GM18858 (cell line): Measurements from ENCODE around the gene IL1RL2.

Source experiments
- ATAC-seq: cut with Tn5 transposase; IDR thresholded peaks from one replicate; pipeline ENCODE4 v1.9.1; 2021; ENCODE audit not compliant: unreplicated experiment

Gene IL1RL2

DNA sequence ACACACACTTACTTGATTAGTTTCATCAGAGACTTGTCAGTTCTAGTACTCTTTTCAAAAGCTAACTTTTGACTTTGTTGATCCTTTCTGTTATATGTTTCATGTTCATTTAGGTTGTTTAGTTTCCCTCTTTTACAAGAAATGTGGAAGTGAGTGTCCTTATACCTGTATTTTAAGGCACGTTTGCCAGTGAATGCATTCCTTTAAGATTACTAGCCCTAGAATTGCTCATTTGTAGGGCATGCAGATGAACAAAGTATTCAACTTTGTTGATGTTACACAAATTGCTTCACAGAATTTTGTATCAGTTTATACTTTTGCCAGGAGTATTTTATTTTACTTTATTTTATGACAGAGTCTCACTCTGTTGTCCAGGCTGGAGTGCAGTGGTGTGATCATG is 6.3 kb downstream of the IL1RL2 start:
- ATAC-seq = no peak

DNA sequence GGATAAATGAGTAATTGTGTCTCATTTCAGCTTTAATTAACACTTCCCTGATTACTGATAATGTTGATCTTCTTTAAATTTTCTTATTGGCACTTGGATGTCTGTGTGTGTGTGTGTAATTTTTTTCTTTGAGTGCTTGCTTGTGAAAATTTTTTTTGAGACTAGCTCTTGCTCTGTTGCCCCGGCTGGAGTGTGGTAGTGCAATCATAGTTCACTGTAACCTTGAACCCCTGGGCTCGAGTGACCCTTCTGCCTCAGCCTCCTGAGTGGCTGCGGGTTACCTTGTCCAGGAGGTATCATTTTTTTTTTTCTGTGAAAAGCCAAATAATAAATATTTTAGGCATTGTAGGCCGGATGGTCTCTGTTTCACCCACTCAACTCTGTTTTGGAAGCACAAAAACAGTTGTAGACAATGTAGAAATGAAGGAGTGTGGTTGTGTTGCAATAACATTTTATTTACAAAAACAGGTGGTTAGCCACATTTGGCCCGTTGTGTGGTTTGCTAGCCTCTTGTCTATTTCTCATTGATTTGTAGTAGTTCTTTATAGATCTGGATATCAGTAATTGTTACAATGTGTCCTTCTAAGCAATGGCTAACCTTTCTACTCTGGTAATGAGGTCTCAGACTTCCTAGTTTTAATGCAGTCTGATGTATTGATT is 7.9 kb downstream of the IL1RL2 start:
- no peak for ATAC-seq

DNA sequence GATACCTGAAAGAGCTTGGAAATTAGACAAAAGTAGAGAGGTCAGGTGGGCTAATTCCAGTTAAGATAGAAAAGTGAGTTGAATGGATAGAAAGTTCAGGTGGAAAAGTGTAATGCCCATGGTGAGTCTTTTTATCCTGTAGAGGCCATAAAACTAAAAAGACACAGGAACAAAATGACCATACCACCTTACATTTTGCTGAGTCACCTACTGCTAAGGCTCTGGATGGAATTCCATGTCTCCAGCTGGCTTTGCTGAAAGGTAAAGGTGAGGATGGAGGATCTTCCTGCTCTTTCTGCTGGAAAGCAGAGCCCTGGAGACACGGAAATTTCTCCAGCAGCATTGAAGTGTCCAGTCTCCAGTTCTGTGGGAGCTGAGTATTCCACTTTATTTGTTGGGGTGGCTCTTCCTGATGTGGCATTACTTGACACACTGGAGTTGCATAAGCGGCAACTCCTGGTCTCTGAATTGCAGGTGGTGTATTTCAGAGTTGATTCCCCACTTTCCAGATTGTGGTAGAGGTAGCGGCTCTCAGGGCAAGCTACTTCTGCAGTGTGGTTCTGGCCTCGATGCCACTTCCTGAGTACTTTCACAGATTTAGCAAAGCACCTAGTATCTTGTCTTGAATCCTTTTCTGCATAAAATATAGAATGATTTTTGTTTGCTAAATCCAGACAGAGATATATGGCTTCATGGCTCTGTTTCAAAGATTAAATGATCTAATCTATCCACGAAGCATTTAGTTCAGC is 10.7 kb downstream of the IL1RL2 start:
- no peak for ATAC-seq

DNA sequence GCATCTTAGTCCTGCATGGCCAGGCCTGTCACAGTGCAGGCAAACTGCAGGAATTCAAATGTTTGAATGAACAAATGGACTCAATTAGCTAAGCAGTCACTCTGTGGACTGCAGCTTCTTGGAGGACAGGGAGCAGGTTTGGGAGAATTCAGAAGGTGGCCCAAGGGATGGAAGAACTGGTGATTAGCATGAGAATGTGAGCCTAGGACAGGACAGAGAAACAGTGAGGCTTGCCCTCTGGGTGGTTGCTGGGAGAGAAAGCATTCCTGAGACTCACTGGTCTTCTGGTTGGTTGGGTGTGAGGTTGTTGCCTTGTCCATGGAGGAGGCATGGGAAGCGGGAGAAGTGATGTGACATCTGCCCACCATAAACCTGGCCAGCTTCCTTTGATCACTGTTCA is 13.7 kb downstream of the IL1RL2 start:
- ATAC-seq = no peak

DNA sequence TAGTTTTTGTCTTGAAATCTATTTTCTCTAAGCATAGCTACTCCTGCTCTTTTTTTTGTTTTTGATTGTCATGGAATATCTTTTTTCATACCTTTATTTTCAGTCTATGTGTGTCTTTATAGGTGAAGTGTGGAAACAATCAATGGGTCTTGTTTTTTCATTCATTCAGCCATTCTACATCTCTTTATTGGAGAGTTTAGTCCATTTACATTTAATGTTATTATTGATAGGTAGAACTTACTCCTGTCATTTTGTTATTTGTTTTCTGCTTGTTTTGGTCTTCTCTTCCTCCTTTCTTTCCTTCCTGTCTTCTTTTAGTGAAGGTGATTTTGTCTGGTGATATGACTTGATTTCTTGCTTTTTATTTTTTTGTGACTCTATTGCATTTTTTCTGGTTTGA is 17.8 kb downstream of the IL1RL2 start:
- ATAC-seq = no peak

DNA sequence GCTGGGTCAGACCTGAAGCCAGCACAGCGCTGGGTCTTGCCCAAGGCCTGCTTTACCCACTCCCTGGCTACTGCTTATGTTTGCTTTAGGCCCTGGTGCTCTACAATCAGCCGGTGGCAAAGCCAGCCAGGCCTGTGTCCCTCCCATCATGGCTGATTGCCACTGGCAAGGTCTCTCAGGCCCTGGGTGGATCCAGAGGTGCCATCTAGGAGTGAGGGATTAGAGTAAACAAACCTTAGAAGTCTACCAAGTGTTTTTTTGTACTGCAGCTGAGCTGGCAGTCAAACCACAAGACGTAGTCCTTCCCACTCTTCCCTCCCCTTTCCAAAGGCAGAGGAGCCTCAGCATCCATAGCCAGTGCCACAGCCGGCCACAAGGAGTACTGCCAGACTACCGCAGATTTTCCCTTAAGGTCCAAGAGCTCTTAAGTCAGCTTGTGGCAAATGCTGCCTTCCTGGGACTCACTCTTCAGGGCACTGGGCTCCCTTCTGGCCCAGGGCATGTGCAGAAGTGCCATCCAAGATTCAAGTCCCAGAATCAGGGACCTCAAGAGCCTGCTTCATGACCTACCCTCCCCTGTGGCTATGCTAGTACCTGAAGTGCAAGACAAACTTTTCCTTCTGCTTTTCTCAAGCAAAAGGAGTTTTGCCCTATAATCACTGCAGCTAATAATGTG is 20.0 kb downstream of the IL1RL2 start:
- ATAC-seq = no peak

DNA sequence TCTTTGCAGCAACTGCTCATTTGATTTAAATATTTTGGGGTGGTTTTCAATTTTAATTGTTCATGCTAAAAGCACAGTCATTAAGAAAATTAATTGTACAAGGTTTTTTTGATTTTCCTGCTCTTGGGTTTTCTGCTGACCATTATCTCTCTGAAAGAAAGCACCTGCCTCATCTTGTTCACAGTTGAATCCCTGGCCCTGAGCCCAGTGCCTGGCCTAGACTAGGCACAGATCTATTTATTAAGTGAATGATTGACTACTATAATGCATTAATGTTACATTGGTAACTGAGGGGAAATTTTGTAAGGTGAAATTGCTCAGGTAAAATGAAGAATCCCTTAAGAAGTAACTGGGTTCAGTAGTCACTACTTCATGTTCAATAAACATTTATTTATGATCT is 22.0 kb downstream of the IL1RL2 start:
- no peak for ATAC-seq

DNA sequence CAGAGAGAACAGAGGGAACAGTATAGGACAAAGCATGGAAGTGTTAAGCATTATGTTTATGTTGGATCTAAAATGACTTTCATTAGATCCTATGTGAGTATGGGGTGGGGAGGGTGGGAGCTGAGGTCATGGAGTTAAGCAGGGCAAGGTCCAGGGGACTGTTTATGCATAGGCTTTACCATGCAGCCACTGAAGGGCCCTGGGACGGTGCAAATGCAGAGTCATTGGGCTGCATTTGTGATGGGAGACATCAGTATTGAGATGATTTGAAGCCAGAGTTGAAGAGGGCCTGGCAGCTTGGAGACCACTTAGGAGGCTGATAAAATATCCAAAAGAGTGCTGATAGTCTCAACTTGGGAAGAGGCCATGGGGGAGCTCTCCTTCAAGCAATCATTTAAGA is 22.7 kb downstream of the IL1RL2 start:
- ATAC-seq = no peak

DNA sequence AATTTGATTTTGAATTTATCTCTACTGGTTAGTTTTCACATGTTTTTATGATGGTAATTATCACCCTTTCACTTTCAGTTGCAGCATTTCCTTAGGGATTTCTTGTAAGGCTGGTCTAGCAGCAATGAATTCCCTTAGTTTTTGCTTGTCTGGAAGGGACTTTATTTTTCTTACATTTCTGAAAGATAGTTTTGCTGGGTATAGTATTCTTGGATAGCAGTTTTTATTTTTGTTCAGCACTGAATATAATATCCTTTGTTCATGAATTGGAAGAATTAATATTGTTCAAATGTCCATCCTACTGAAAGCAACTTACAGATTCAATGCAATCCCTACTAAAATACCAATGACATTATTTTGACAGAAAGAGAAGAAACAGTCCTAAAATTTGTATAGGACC is 30.2 kb downstream of the IL1RL2 start:
- no peak for ATAC-seq

DNA sequence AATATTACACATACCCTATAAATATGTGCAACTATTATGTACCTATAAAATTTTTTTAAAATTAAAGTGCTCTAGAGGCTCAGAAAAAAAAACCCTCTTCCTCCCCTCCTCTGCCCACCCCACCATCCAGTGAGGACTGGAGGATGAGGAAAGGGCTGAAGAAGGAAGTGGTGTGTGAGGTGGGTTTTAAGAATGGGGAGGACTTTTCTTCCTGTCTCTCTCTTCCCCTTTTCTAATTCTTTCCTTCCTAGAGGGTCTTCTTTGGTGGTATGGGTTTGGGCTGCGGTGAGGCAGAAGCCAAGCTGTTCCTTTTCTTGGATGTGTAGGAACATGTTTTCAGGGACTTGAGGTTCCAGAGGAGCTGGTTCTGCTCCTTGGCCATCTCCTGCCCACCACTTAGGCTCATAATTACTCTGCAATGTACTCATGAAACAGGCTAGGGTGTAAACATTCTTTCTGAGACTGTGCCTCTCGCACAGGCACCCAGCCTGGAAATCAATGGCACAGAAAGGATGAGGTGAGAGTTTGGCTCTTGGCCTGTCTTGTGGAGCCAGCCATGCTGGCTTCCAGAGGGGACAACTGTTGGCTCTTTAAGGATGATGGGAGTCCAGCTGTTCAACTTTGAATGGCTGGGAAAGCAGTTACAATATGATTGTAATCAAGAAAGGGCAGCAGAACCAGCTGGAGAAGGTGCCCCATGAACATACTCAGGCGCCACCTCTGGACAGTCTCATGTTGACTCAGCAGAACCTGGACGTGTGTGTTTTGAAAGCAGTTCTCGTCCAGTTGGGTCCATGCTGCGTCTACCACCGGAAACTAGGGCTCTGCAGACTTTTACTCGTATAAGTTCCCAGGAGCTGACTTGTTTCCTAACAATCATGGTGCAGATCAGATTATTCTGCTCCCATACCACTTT is 38.3 kb downstream of the IL1RL2 start:
- ATAC-seq = no peak

DNA sequence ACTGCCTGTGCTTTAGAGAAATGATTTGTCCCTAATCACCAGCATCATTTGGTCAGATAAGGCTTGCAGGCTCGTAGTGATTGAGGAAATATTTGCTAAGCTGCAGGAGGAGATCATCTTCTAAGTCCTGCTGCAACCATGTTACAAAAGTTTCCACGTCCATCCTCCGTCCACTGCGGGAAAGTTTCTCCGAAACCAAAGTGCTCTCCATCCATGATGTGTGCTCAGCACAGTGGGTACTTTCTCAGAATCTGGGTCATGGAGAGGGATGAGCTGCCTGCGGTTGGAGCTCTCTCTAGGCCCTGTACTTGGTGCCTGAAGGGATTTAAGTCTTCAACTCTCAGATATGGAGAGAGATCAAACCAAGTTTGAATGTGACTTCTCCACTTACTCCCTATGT is 39.3 kb downstream of the IL1RL2 start:
- no peak for ATAC-seq

DNA sequence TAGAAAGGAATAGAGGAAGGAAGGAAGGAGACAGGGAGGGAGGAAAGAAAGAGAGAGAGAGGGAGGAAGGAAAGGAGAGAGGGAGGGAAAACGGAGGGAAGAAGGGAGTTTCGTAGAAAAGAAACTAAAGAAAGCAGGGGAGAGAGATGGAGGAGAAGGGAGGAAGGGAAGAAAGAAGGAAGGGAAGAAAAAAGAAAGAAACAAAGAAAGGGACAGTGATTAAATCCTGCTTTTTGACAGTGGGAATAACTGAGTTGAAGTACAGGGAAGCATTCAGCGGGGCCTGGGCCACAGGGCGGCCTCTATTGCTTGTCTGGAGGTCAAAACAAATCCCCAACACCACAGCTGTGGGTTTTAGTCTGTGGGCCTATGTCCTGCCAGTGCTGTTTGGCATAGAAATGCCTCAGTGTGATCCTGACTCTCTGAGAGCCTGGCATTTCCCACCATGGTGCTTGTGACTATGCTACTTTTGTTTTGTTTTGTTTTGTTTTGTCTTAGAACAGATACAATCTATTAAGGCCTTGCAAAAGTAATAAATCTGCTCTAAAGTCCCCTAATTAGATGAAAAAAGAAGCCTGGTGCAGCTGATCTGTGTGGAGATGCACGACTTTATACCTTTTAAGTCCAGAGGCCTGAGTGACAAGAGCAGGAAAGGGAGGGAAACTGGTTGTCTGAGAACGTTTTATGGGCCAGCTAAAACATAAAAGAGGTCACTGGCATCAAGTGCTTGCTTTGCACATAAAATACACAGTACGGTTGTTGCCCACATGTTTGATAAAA is 40.0 kb downstream of the IL1RL2 start:
- no peak for ATAC-seq

DNA sequence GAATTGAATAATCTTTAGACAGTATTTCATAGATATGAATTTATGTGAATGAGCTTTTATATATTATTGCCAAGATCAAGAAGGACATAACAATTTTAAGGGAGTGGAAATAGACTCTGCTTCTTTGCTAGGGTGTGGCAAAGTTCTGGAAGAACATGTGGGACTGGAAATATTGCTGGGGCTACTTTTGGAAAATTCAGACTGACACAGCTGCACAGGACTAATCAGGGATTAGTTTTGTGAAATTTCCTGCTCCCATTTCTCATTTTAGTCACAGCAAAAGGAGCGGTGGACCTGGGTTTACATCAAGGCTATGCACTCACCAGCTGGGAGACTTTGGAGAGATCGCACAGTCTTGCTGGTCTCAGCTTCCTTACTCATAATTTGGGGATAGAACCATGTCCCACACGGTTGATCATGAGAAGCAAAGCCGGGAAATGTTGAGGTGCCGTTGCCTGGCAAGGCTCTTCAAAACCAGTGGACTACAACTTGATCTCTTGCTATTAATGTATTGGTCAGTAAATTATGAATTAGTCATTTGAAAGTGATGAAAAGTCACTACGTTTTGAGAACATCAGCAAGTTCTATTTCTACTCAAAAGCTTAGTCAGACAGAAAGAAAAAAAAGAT is 42.4 kb downstream of the IL1RL2 start:
- no peak for ATAC-seq

DNA sequence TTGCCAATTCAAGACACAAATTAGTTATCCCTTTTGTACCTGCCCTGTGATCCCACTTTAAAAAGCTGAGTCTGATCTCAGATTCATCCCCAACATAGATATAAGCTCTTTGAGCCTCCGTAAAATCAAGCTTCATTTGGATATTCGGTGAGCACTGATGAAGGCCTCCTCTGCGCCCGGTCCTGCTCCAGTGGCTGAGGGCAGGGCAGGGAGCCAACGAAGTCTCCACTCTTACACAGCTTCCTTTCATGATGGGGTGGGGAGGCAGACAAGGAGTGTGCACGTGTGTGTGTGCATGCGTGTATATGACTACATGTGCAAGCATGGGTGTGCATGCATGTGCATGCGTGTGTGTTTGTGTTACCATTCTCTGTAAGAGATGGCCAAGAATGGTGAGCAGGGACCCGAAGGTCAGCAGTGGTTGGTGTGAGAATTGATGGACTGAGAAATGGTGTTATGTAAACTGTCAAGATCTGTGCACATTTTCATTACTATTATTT is 43.6 kb downstream of the IL1RL2 start:
- no peak for ATAC-seq

DNA sequence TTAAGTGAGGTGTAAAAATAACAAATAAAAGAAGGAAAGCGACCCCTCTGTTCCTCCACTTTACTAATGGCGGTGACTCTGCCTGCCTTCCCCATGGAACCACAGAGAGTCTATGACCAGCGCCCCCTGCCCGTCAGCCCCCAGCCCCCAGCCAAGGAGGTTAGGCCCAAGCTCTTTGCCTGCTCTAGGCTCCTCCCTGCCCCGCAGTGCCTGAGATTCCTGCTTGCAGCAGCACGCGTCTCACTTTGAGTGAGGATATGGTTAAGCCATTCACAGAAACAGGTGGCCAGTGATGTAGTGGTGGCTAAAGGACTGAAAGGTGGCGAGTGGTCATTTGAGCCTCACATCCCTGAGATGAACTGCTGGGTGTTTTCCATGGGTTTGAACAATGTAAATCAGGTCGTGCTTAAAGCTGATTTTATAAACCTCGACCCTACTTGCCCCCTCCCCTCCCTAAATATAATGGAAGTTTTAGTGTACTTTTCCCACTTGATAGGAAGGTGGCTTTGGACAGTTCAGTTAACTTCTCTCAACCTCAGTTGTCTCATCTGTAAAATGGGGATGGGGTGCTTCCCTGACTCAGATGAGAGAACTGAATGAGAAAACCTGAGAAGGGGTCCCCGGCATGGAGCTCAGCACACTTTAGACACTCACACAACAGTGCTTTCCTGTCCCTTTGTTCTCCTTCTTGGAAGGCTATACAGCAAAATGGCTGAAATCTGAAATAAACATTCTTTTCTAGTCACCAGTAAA is 46.5 kb downstream of the IL1RL2 start:
- ATAC-seq = no peak

DNA sequence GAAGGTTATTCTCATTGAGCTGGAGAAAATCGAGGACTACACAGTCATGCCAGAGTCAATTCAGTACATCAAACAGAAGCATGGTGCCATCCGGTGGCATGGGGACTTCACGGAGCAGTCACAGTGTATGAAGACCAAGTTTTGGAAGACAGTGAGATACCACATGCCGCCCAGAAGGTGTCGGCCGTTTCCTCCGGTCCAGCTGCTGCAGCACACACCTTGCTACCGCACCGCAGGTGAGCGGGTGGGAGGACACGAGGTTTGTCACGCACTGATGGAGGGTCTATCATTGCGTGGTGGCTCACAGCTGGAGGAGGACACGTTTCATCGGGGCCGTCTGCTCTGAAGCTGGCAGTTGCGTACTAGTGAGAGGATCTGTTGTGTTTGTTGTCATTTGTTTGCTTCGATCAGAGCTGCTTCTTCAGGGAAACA is 48.2 kb downstream of the IL1RL2 start:
- ATAC-seq = no peak

DNA sequence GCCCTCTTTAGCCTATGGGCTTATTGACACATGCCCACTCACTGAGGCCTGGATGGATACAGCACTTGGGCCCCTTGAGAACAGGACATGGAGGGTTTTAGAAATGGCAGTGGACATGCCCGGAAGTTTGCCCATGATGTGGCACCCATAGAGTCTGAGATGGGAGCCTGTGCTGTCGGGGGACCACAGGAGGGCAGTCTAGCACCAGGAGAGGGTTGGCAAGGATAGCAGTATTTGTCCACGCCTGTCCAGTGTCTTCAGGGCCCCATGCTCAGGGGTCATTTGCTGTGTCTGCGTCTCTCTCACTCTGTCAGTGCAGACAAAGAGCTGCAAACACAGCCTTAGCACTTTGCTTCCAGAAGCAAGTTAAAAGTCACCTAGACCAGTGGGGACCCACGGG is 48.7 kb downstream of the IL1RL2 start:
- no peak for ATAC-seq

DNA sequence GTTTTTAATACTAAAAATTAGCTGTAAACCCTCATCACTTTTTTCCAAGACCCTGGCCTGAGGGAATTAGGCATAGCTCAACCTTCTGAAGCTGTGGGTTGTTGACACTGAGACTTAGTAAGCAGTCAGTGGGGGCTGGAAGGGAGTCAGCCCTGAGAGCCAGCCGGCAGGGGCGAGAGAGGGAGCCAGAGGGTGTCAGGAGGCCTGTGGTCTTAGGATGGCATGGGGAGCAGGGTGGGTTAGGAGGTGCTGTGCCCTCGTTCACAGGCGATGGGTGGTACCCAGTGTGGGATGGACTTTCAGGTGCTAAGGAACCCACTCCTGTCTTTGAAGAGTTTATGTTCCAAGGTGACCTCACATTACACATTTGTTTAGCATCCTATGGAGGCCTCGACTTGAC is 49.3 kb downstream of the IL1RL2 start:
- ATAC-seq = no peak

DNA sequence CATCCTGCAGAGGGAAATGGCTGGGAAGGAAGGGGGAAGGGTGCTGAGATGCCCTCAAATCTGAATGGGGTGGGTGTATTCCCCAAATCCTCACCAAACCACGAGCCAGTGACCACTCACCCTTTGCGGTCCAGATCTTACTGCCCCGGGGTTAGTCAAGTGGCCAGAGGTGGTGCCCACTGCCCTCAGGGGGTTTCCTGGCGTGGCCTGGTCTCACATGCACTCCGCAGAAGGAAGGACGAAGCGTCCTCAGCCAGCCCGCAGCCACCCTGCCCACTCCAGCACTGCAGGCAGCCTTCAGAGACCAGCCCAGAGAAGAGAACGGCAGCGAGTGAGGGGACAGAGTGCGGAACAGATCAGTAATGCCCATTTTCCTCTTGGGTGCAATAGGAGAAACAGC is 50.4 kb downstream of the IL1RL2 start:
- ATAC-seq = no peak
